ENCODE measurements around the gene TBC1D13.

The TBC1D13 gene

DNA sequence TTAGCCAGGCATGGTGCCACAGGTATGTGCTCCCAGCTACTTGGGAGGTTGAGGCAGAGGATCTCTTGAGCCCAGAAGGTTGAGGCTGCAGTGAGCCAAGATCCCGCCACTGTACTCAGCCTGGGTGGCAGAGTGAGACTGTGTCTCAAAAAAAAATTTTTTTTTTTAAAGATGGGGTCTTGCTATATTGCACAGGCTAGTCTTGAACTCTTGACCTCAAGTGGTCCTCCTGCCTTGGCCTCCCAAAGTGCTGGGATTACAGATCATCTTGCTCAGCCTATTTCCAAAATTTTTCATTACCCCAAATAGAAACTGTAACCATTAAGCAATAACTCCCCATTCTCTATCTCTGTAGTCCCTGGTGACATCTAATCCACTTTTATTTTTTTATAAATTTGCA lies 4.4 kb upstream of the TBC1D13 start:
- H3K4me3 ChIP-seq (ENCODE audit: low read depth, low read length, poor library complexity, severe bottlenecking): no peak overlapping the region

DNA sequence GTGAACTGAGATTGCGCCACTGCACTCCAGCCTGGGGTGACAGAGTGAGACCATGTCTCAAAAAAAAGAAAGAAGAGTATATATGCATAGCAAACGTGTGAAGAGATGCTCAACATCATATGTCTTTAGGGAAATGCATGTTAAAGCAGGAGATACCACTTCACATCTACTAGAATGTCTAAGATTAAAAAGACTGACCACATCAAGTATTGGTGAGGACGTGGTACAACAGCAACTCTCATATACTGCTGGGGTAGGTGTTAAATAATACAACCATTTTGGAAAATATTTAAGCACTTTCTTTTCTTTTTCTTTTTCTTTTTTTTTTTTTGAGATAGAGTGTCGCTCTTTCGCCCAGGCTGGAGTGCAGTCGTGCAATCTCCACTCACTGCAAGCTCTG lies 1.6 kb upstream of the TBC1D13 start:
- no peaks in the 10 kb centered on the region for H3F3A ChIP-seq (ENCODE audit: insufficient read depth, low read length)
- no peak for TF ChIP-seq EZH2 (IDR thresholded peaks at IDR 0.05; ENCODE audit: borderline replicate concordance, low read length)
- TF ChIP-seq, protein P1, sequence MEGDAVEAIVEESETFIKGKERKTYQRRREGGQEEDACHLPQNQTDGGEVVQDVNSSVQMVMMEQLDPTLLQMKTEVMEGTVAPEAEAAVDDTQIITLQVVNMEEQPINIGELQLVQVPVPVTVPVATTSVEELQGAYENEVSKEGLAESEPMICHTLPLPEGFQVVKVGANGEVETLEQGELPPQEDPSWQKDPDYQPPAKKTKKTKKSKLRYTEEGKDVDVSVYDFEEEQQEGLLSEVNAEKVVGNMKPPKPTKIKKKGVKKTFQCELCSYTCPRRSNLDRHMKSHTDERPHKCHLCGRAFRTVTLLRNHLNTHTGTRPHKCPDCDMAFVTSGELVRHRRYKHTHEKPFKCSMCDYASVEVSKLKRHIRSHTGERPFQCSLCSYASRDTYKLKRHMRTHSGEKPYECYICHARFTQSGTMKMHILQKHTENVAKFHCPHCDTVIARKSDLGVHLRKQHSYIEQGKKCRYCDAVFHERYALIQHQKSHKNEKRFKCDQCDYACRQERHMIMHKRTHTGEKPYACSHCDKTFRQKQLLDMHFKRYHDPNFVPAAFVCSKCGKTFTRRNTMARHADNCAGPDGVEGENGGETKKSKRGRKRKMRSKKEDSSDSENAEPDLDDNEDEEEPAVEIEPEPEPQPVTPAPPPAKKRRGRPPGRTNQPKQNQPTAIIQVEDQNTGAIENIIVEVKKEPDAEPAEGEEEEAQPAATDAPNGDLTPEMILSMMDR (IDR thresholded peaks at IDR 0.05; ENCODE audit: low read length): no peak

More for the DNA sequence above, 4.4 kb upstream of the TBC1D13 start:
- no peaks in the 10 kb centered on the region for H3K36me3 ChIP-seq (ENCODE audit: insufficient read depth, low read length)
- no peak overlapping the region for H3K4me2 ChIP-seq (ENCODE audit: low read length)
- H3K79me2 ChIP-seq (ENCODE audit: insufficient read depth, low read length): peaks cover 1% of the 10 kb centered on the region; the same call in 1 of the 2 replicates
- H3K9me2 ChIP-seq (ENCODE audit: low read depth, low read length): no peaks in the 10 kb centered on the region
- no peak overlapping the region for H3K27ac ChIP-seq (ENCODE audit: low read depth, low read length, poor library complexity, severe bottlenecking)
- H3K4me1 ChIP-seq (ENCODE audit: insufficient read depth, low read length, severe bottlenecking): peaks cover 14% of the 10 kb centered on the region
- no peaks in the 10 kb centered on the region for H3K27me3 ChIP-seq (ENCODE audit: insufficient read depth, low read length)
- peaks cover 10% of the 10 kb centered on the region; the same call in 1 of the 2 replicates for H3K9me3 ChIP-seq (ENCODE audit: low read length)
- TF ChIP-seq EZH2 (IDR thresholded peaks at IDR 0.05; ENCODE audit: borderline replicate concordance, low read length): no peak
- TF ChIP-seq, protein P1 (IDR thresholded peaks at IDR 0.05; ENCODE audit: low read length): no peak
- no peak overlapping the region for H3K9ac ChIP-seq (ENCODE audit: low read length)
- no peaks in the 10 kb centered on the region for H3F3A ChIP-seq (ENCODE audit: insufficient read depth, low read length)
- H2AFZ ChIP-seq (ENCODE audit: low read length): no peak overlapping the region
- H4K20me1 ChIP-seq (ENCODE audit: insufficient read depth, low read length): no peaks in the 10 kb centered on the region

DNA sequence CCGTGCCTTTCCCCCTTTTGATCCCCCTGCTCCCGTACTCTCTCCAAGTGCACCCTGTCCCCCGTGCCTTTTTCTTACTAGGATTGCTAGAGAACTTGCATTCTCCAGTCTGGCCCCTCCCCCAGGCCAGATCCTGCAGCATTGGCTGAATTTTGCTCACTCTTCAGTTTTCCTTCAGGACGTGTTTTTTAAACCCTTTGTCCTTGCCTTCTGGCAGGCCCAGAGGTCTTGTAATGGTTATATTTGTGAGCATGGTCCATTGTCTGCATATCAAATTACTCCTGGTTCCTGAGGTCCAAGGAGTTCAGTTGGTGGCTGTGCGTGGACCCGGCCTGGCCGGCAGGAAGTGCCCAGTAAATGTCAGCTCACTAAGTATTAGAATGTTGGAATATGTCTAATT lies 606 bp downstream of the TBC1D13 start:
- TF ChIP-seq, protein P1 (IDR thresholded peaks at IDR 0.05; ENCODE audit: low read length): no peak
- no peak for TF ChIP-seq EZH2 (IDR thresholded peaks at IDR 0.05; ENCODE audit: borderline replicate concordance, low read length)
- Histone ChIP-seq H3K9me3 (ENCODE audit: low read length) (no peaks in the 10 kb centered on the region), H3K79me2 (ENCODE audit: insufficient read depth, low read length) (peaks cover 6% of the 10 kb centered on the region; the same call in 1 of the 2 replicates), H3K9ac (ENCODE audit: low read length) (peak overlapping the region; percentile 83), H3K36me3 (ENCODE audit: insufficient read depth, low read length) (peaks cover 19% of the 10 kb centered on the region; the same call in 1 of the 2 replicates), H2AFZ (ENCODE audit: low read length) (no peak overlapping the region), H3F3A (ENCODE audit: insufficient read depth, low read length) (no peaks in the 10 kb centered on the region), H3K4me2 (ENCODE audit: low read length) (peak overlapping the region; percentile 89), H3K4me1 (ENCODE audit: insufficient read depth, low read length, severe bottlenecking) (peaks cover 23% of the 10 kb centered on the region), H4K20me1 (ENCODE audit: insufficient read depth, low read length) (no peaks in the 10 kb centered on the region), H3K9me2 (ENCODE audit: low read depth, low read length) (no peaks in the 10 kb centered on the region), H3K4me3 (ENCODE audit: low read depth, low read length, poor library complexity, severe bottlenecking) (peak overlapping the region; percentile 82), H3K27me3 (ENCODE audit: insufficient read depth, low read length) (no peaks in the 10 kb centered on the region), H3K27ac (ENCODE audit: low read depth, low read length, poor library complexity, severe bottlenecking) (peak overlapping the region; percentile 8)

More for the DNA sequence above, 1.6 kb upstream of the TBC1D13 start:
- no peak overlapping the region for H3K9ac ChIP-seq (ENCODE audit: low read length)
- peaks cover 6% of the 10 kb centered on the region; the same call in 1 of the 2 replicates for H3K79me2 ChIP-seq (ENCODE audit: insufficient read depth, low read length)
- H3K36me3 ChIP-seq (ENCODE audit: insufficient read depth, low read length): peaks cover 4% of the 10 kb centered on the region; the same call in 1 of the 2 replicates
- H3K27ac ChIP-seq (ENCODE audit: low read depth, low read length, poor library complexity, severe bottlenecking): no peak overlapping the region
- no peak overlapping the region for H3K4me3 ChIP-seq (ENCODE audit: low read depth, low read length, poor library complexity, severe bottlenecking)
- H3K9me2 ChIP-seq (ENCODE audit: low read depth, low read length): no peaks in the 10 kb centered on the region
- H3K27me3 ChIP-seq (ENCODE audit: insufficient read depth, low read length): no peaks in the 10 kb centered on the region
- H3K9me3 ChIP-seq (ENCODE audit: low read length): peaks cover 10% of the 10 kb centered on the region; the same call in 1 of the 2 replicates
- no peak overlapping the region for H2AFZ ChIP-seq (ENCODE audit: low read length)
- no peaks in the 10 kb centered on the region for H4K20me1 ChIP-seq (ENCODE audit: insufficient read depth, low read length)
- H3K4me1 ChIP-seq (ENCODE audit: insufficient read depth, low read length, severe bottlenecking): peaks cover 23% of the 10 kb centered on the region
- H3K4me2 ChIP-seq (ENCODE audit: low read length): no peak overlapping the region

Measured in OCI-LY1 (cell line).